Activated CD4-positive, CD25-positive, alpha-beta regulatory T cell (primary cell): ENCODE data around the gene CEMP1.
A peak's percentile ranks its signal among the peaks of the same experiment; 100 is the strongest.
"Not testable (repeated sequence)": the region's sequence is repeated elsewhere in the genome, so short reads cannot be mapped to it uniquely, and the experiment has no call there.

Source experiments
- DNase-seq, 4 experiments: peaks; one replicate each; lab custom pipeline; 2025; lab: John Stamatoyannopoulos, UW

The CEMP1 gene

GRCh38 chr16:2537451-2538379 is 6.5 kb upstream of the CEMP1 start, which contains the start of gene PDPK1:
Gene PDPK1 (plus strand): TSS chr16:2538021. CDS start chr16:2538113, 92 bp downstream.
- DNase-seq = peak; percentile 80 to 92 (median 86)

- DNase-seq = no peak
Observed at GRCh38 chr16:2535625-2536013, 4.4 kb upstream of the CEMP1 start.

GRCh38 chr16:2534335-2534734 is 3.1 kb upstream of the CEMP1 start:
- DNase-seq = not testable (repeated sequence)

GRCh38 chr16:2533912-2534311 is 2.7 kb upstream of the CEMP1 start:
- DNase-seq = no peak

- DNase-seq = not testable (repeated sequence)
Observed at GRCh38 chr16:2533142-2533755, 2.0 kb upstream of the CEMP1 start.

- peak in 2 of 4 experiments; percentile 33 to 38 for DNase-seq
Observed at GRCh38 chr16:2532494-2533141, 1.4 kb upstream of the CEMP1 start.

- peak; percentile 88 to 96 (median 92) for DNase-seq
Observed at GRCh38 chr16:2531696-2532493, 687 bp upstream of the CEMP1 start.

- no peak for DNase-seq
Observed at GRCh38 chr16:2530629-2531318, 434 bp downstream of the CEMP1 start.

- no peak for DNase-seq
Observed at GRCh38 chr16:2529961-2530628, 1.1 kb downstream of the CEMP1 start.

- DNase-seq = no peak
Observed at GRCh38 chr16:2529061-2529931, 1.9 kb downstream of the CEMP1 start.

- no peak for DNase-seq
Observed at GRCh38 chr16:2528161-2529060, 2.8 kb downstream of the CEMP1 start.

GRCh38 chr16:2527784-2528100 is 3.5 kb downstream of the CEMP1 start:
- no peak for DNase-seq

GRCh38 chr16:2527071-2527783 is 4.0 kb downstream of the CEMP1 start:
- DNase-seq = no peak

- no peak for DNase-seq
Observed at GRCh38 chr16:2526135-2526534, 5.1 kb downstream of the CEMP1 start.

GRCh38 chr16:2524339-2524938 is 6.8 kb downstream of the CEMP1 start:
- no peak for DNase-seq

GRCh38 chr16:2523801-2524231 is 7.4 kb downstream of the CEMP1 start:
- no peak for DNase-seq

GRCh38 chr16:2520784-2521531 is 10.2 kb downstream of the CEMP1 start:
- peak in 2 of 4 experiments; percentile 56 to 57 for DNase-seq
